ENCODE results near the gene MORC3.
"Not testable (repeated sequence)": the region's sequence is repeated elsewhere in the genome, so short reads cannot be mapped to it uniquely, and the experiment has no call there.

The MORC3 gene

GRCh38 chr21:36316872-36317484 lies 3.0 kb upstream of the MORC3 start:
- DNase-seq (ENCODE audit: low read depth): no peak

GRCh38 chr21:36319406-36319766 lies 611 bp upstream of the MORC3 start:
- peak overlapping the region; percentile 90 for H3K4me3 ChIP-seq (ENCODE audit: low read depth, low read length)
- DNase-seq (ENCODE audit: low read depth): not testable (repeated sequence)

More at GRCh38 chr21:36316872-36317484, 3.0 kb upstream of the MORC3 start:
- no peak overlapping the region for H3K4me3 ChIP-seq (ENCODE audit: low read depth, low read length)
- TF ChIP-seq CTCF (IDR thresholded peaks at IDR 0.05; ENCODE audit: low read depth, low read length, missing control alignments): no peak

GRCh38 chr21:36320421-36321324 lies 676 bp downstream of the MORC3 start:
- no peak for DNase-seq (ENCODE audit: low read depth)
- no peak for TF ChIP-seq CTCF (IDR thresholded peaks at IDR 0.05; ENCODE audit: low read depth, low read length, missing control alignments)
- H3K4me3 ChIP-seq (ENCODE audit: low read depth, low read length): peak overlapping the region; percentile 90

GRCh38 chr21:36321325-36322082 lies 1.5 kb downstream of the MORC3 start:
- TF ChIP-seq CTCF (IDR thresholded peaks at IDR 0.05; ENCODE audit: low read depth, low read length, missing control alignments): no peak
- H3K4me3 ChIP-seq (ENCODE audit: low read depth, low read length): peak overlapping the region; percentile 90
- no peak for DNase-seq (ENCODE audit: low read depth)

GRCh38 chr21:36322083-36322424 lies 2.1 kb downstream of the MORC3 start:
- no peak for DNase-seq (ENCODE audit: low read depth)
- H3K4me3 ChIP-seq (ENCODE audit: low read depth, low read length): peak overlapping the region; percentile 90
- no peak for TF ChIP-seq CTCF (IDR thresholded peaks at IDR 0.05; ENCODE audit: low read depth, low read length, missing control alignments)

- no peak overlapping the region for H3K4me3 ChIP-seq (ENCODE audit: low read depth, low read length)
Observed at GRCh38 chr21:36323032-36323431, 3.0 kb downstream of the MORC3 start.

More at GRCh38 chr21:36323032-36323431, 3.0 kb downstream of the MORC3 start:
- no peak for TF ChIP-seq CTCF (IDR thresholded peaks at IDR 0.05; ENCODE audit: low read depth, low read length, missing control alignments)
- no peak for DNase-seq (ENCODE audit: low read depth)

Data from GM12864 (cell line).